Esophagus squamous epithelium (tissue), 4 donors: Measurements from ENCODE around the gene HBB.

Experiments used
- CTCF ChIP-seq, 6 experiments: fragments of 450-650 bp in 4 of 6; fragments of 200-600 bp in 2 of 6; sonication (generic) in 2 of 6; IDR thresholded peaks; one replicate each; pipeline ENCODE4 v1.5.1; 2016 to 2019; ENCODE audit warnings: antibody characterized with exemption in 6 of 6, mild to moderate bottlenecking in 4 of 6, moderate library complexity in 4 of 6
- POLR2A ChIP-seq, 4 donors: fragments of 450-650 bp; IDR thresholded peaks; one replicate each; pipeline ENCODE4 v1.6.1; 2017; ENCODE audit warnings: antibody characterized with exemption in 4 of 4, mild to moderate bottlenecking in 4 of 4, moderate library complexity in 3 of 4

DNA sequence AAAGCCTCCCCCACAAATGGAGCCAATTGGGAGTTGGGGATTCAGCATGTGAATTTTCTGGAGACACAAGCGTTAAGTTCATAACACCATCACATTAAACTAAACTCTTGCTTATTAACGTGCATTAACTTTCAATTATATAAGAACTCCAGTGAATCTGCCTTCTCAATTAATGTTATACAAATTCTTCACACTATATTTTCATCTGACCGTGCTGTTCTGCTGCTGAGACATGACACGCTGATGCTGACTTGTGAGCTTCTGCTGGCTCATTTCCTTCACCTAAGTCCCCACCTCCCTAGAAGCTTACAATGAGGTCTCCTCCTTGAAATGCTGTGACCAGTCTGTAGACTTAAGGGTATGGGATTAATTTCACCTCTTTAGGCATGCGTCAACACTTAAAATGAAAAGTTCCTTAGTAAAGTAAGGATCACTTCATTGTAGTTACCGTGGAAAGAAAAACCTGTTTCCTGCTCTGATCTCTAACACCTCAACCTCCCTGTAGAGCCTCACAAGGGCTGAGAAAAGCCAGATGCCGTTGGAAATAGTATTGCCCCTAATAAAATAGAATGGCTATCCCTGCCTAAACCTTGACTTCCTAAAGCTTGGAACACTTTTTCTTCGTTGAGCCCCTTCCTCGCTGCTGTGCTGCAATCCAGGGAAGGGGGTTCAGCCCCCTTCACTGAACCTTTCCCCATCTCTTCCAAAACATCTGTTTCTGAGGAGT lies 25.5 kb upstream of the HBB start:
- TF ChIP-seq CTCF (IDR thresholded peaks at IDR 0.05) (no peak), POLR2A (IDR thresholded peaks at IDR 0.05) (no peak)
